Peyer's patch (tissue), 4 donors: ENCODE data around the gene TECTA. TPM values are rescaled to one million over a fixed set of nuclear protein-coding genes. Genes with fewer than 3 reads are reported as not detected.

Experiments
- DNase-seq, 3 donors: peaks; one replicate each; pipeline ENCODE4 v3.0.0-alpha.2; 2017 to 2019
- H3K27ac ChIP-seq, 4 donors: fragments of 200-600 bp; sonication (generic); one replicate each; pipeline ENCODE4 v1.5.1; 2016 to 2019
- H3K27me3 ChIP-seq, 2 donors: fragments of 200-600 bp; sonication (generic); one replicate each; pipeline ENCODE4 v1.5.1; 2019
- H3K36me3 ChIP-seq, 3 donors: fragments of 200-600 bp; sonication (generic); one replicate each; pipeline ENCODE4 v1.5.1; 2016 to 2019
- H3K4me1 ChIP-seq, 4 donors: fragments of 200-600 bp; sonication (generic); one replicate each; pipeline ENCODE4 v1.5.1; 2016 to 2019
- H3K4me3 ChIP-seq, 4 donors: fragments of 200-600 bp; sonication (generic); 1 replicate in 3 of 4; 2 replicates in 1 of 4; pipeline ENCODE4 v1.5.1; 2016 to 2019; ENCODE audit warnings: mild to moderate bottlenecking in 1 of 4
- H3K9me3 ChIP-seq, 4 donors: fragments of 200-600 bp; sonication (generic); one replicate each; pipeline ENCODE4 v1.5.1; 2016 to 2019; ENCODE audit warnings: mild to moderate bottlenecking in 1 of 4
- CTCF ChIP-seq, 6 experiments: fragments of 450-650 bp in 4 of 6; fragments of 200-600 bp in 2 of 6; sonication (generic) in 1 of 6; IDR thresholded peaks; one replicate each; pipeline ENCODE4 v1.5.1; 2017 to 2019; ENCODE audit warnings: antibody characterized with exemption in 6 of 6, mild to moderate bottlenecking in 3 of 6, moderate library complexity in 1 of 6
- POLR2A ChIP-seq, 2 donors: fragments of 450-650 bp; IDR thresholded peaks; one replicate each; pipeline ENCODE4 v1.5.1; 2017; ENCODE audit warnings: antibody characterized with exemption in 2 of 2, mild to moderate bottlenecking in 2 of 2, moderate library complexity in 2 of 2
- total RNA-seq, 4 donors: library from RNA; depleted of rRNA; stranded (reverse); fragments of >200 nt; gene quantifications; one replicate each; pipeline ENCODE4 v1.1.0, GENCODE V29; 2016

The TECTA gene
- total RNA-seq, 4 donors from 2014 or later: 0.19 to 6.6 (median 0.67) TPM; not detected in 1

- no peak for TF ChIP-seq POLR2A (IDR thresholded peaks at IDR 0.05)
- no peak for TF ChIP-seq CTCF (IDR thresholded peaks at IDR 0.05)
- no peak overlapping the region for H3K27ac ChIP-seq
- H3K36me3 ChIP-seq: no peaks in the 10 kb centered on the region
- H3K4me3 ChIP-seq: no peak overlapping the region
- no peaks in the 10 kb centered on the region for H3K27me3 ChIP-seq
- H3K9me3 ChIP-seq: no peaks in the 10 kb centered on the region
- no peak for DNase-seq
- H3K4me1 ChIP-seq: peaks cover 0 to 4% (median 0%) of the 10 kb centered on the region in 4 donors
Observed at GRCh38 chr11:121105481-121106195, 4.6 kb downstream of the TECTA start.

- TF ChIP-seq POLR2A (IDR thresholded peaks at IDR 0.05) (no peak), CTCF (IDR thresholded peaks at IDR 0.05) (no peak)
- H3K9me3 ChIP-seq: no peaks in the 10 kb centered on the region
- no peak for DNase-seq
- peaks cover 0 to 4% (median 0%) of the 10 kb centered on the region in 4 donors for H3K4me1 ChIP-seq
- H3K27me3 ChIP-seq: no peaks in the 10 kb centered on the region
- no peaks in the 10 kb centered on the region for H3K36me3 ChIP-seq
- no peak overlapping the region for H3K27ac ChIP-seq
- H3K4me3 ChIP-seq: no peak overlapping the region
Observed at GRCh38 chr11:121106812-121107211, 5.8 kb downstream of the TECTA start.

GRCh38 chr11:121108413-121108812, 7.4 kb downstream of the TECTA start:
- Histone ChIP-seq H3K4me1 (peaks cover 0 to 4% (median 0%) of the 10 kb centered on the region in 4 donors), H3K27me3 (no peaks in the 10 kb centered on the region), H3K27ac (no peak overlapping the region), H3K36me3 (no peaks in the 10 kb centered on the region), H3K4me3 (no peak overlapping the region), H3K9me3 (no peaks in the 10 kb centered on the region)
- no peak for DNase-seq
- TF ChIP-seq CTCF (IDR thresholded peaks at IDR 0.05): no peak
- no peak for TF ChIP-seq POLR2A (IDR thresholded peaks at IDR 0.05)

- no peak for DNase-seq
- Histone ChIP-seq H3K4me1 (peaks cover 0 to 1% (median 0%) of the 10 kb centered on the region in 4 donors), H3K27me3 (no peaks in the 10 kb centered on the region), H3K36me3 (no peaks in the 10 kb centered on the region), H3K9me3 (no peaks in the 10 kb centered on the region), H3K27ac (no peak overlapping the region), H3K4me3 (no peak overlapping the region)
- TF ChIP-seq POLR2A (IDR thresholded peaks at IDR 0.05): no peak
- no peak for TF ChIP-seq CTCF (IDR thresholded peaks at IDR 0.05)
Observed at GRCh38 chr11:121109471-121109870, 8.4 kb downstream of the TECTA start.

GRCh38 chr11:121109916-121110586, 9.0 kb downstream of the TECTA start:
- Histone ChIP-seq H3K27me3 (no peaks in the 10 kb centered on the region), H3K4me3 (no peak overlapping the region), H3K36me3 (no peaks in the 10 kb centered on the region), H3K27ac (no peak overlapping the region), H3K4me1 (no peaks in the 10 kb centered on the region), H3K9me3 (no peaks in the 10 kb centered on the region)
- no peak for DNase-seq
- no peak for TF ChIP-seq CTCF (IDR thresholded peaks at IDR 0.05)
- no peak for TF ChIP-seq POLR2A (IDR thresholded peaks at IDR 0.05)
